Neutrophil (primary cell): ENCODE data around the gene TMEM9.

Experiments
- H3K27ac ChIP-seq: fragments of 200-600 bp; sonication (generic); 2 replicates; pipeline ENCODE4 v1.5.1; 2016; ENCODE audit warnings: mild to moderate bottlenecking, moderate library complexity
- H3K27me3 ChIP-seq: fragments of 200-600 bp; sonication (generic); 2 replicates; pipeline ENCODE4 v1.6.0; 2016; ENCODE audit warnings: mild to moderate bottlenecking
- H3K36me3 ChIP-seq: fragments of 200-600 bp; sonication (generic); 2 replicates; pipeline ENCODE4 v1.5.1; 2017
- H3K4me1 ChIP-seq, 2 experiments: fragments of 200-600 bp in 1 of 2; sonication (generic) in 1 of 2; 1 replicate in 1 of 2; 2 replicates in 1 of 2; pipeline versions ENCODE4 v1.5.1 to v1.6.1; 2013 to 2016; ENCODE audit warnings: low read depth in 1 of 2, low read length in 1 of 2, mild to moderate bottlenecking in 1 of 2, moderate library complexity in 1 of 2; ENCODE audit not compliant: control insufficient read depth in 1 of 2, insufficient read depth in 1 of 2
- H3K4me3 ChIP-seq, 2 experiments: fragments of 200-600 bp in 1 of 2; sonication (generic) in 1 of 2; 1 replicate in 1 of 2; 2 replicates in 1 of 2; pipeline ENCODE4 v1.5.1; 2013 to 2016; ENCODE audit warnings: low read depth in 1 of 2, low read length in 1 of 2, mild to moderate bottlenecking in 1 of 2, moderate library complexity in 1 of 2
- H3K9me3 ChIP-seq: fragments of 200-600 bp; sonication (generic); 2 replicates; pipeline ENCODE4 v1.5.1; 2016
- CTCF ChIP-seq: fragments of 200-600 bp; sonication (generic); IDR thresholded peaks from 2 replicates; pipeline ENCODE4 v1.5.1; 2016; ENCODE audit warnings: antibody characterized with exemption

The TMEM9 gene

GRCh38 chr1:201181323-201181722, 27.0 kb upstream of the TMEM9 start:
- no peaks in the 10 kb centered on the region for H3K9me3 ChIP-seq
- H3K27me3 ChIP-seq = peaks cover 20% of the 10 kb centered on the region
- H3K4me1 ChIP-seq = peaks cover 0 to 6% of the 10 kb centered on the region in 2 experiments
- H3K4me3 ChIP-seq = no peak overlapping the region
- TF ChIP-seq CTCF = no peak
- no peak overlapping the region for H3K27ac ChIP-seq
- H3K36me3 ChIP-seq = no peaks in the 10 kb centered on the region

GRCh38 chr1:201180901-201181300, 26.6 kb upstream of the TMEM9 start:
- Histone ChIP-seq H3K27me3 (peaks cover 20% of the 10 kb centered on the region), H3K9me3 (no peaks in the 10 kb centered on the region), H3K36me3 (no peaks in the 10 kb centered on the region), H3K4me1 (peaks cover 0 to 2% of the 10 kb centered on the region in 2 experiments), H3K27ac (no peak overlapping the region), H3K4me3 (no peak overlapping the region)
- TF ChIP-seq CTCF = no peak

- peaks cover 20% of the 10 kb centered on the region for H3K27me3 ChIP-seq
- H3K9me3 ChIP-seq = no peaks in the 10 kb centered on the region
- no peak for TF ChIP-seq CTCF
- H3K4me3 ChIP-seq = no peak overlapping the region
- H3K36me3 ChIP-seq = no peaks in the 10 kb centered on the region
- H3K27ac ChIP-seq = no peak overlapping the region
- no peaks in the 10 kb centered on the region for H3K4me1 ChIP-seq
Observed at GRCh38 chr1:201180141-201180540, 25.9 kb upstream of the TMEM9 start.

GRCh38 chr1:201178718-201179117, 24.4 kb upstream of the TMEM9 start:
- no peaks in the 10 kb centered on the region for H3K9me3 ChIP-seq
- TF ChIP-seq CTCF = no peak
- no peak overlapping the region for H3K27ac ChIP-seq
- peaks cover 11% of the 10 kb centered on the region for H3K27me3 ChIP-seq
- no peaks in the 10 kb centered on the region for H3K4me1 ChIP-seq
- no peak overlapping the region for H3K4me3 ChIP-seq
- no peaks in the 10 kb centered on the region for H3K36me3 ChIP-seq

GRCh38 chr1:201176940-201177339, 22.7 kb upstream of the TMEM9 start:
- Histone ChIP-seq H3K27me3 (peaks cover 9% of the 10 kb centered on the region), H3K4me3 (no peak overlapping the region), H3K9me3 (no peaks in the 10 kb centered on the region), H3K36me3 (no peaks in the 10 kb centered on the region), H3K4me1 (no peaks in the 10 kb centered on the region), H3K27ac (no peak overlapping the region)
- no peak for TF ChIP-seq CTCF
